DND-41 (cell line): ENCODE data around the gene SULF2.

Experiments used
- ATAC-seq: fragments of 200-7000 bp; cut with Tn5 transposase; 3 replicates; pipeline ENCODE4 v1.9.1; 2021; ENCODE audit warnings: low read depth; ENCODE audit not compliant: insufficient read depth
- DNase-seq: peaks from one replicate; pipeline ENCODE4 v3.0.0-alpha.2; 2020
- H2AFZ ChIP-seq: 2 replicates; pipeline ENCODE4 v1.6.0; 2012; ENCODE audit warnings: low read depth, low read length
- H3K27ac ChIP-seq: 2 replicates; pipeline ENCODE4 v1.5.1; 2012; ENCODE audit warnings: low read length, inconsistent platforms
- H3K27me3 ChIP-seq: fragments of 200-600 bp; sonication (generic); 2 replicates; pipeline ENCODE4 v1.6.0; 2012; ENCODE audit warnings: low read length, mild to moderate bottlenecking, inconsistent platforms; ENCODE audit not compliant: insufficient read depth, poor library complexity
- H3K36me3 ChIP-seq: 2 replicates; pipeline ENCODE4 v1.5.1; 2012; ENCODE audit warnings: low read length, inconsistent platforms; ENCODE audit not compliant: insufficient read depth
- H3K4me1 ChIP-seq: 2 replicates; pipeline ENCODE4 v1.5.1; 2012; ENCODE audit warnings: mild to moderate bottlenecking, low read length; ENCODE audit not compliant: insufficient read depth
- H3K4me2 ChIP-seq: 2 replicates; pipeline ENCODE4 v1.6.0; 2012; ENCODE audit warnings: mild to moderate bottlenecking, moderate library complexity, low read length, inconsistent platforms; ENCODE audit not compliant: insufficient read depth
- H3K4me3 ChIP-seq, 2 experiments: fragments of 200-600 bp in 1 of 2; shearing (Covaris generic) in 1 of 2; 2 replicates each; pipeline ENCODE4 v1.5.1; 2012 to 2016; ENCODE audit warnings: inconsistent platforms in 2 of 2, low read length in 2 of 2, mild to moderate bottlenecking in 2 of 2, low read depth in 1 of 2, moderate library complexity in 1 of 2
- H3K79me2 ChIP-seq: 2 replicates; pipeline ENCODE4 v1.6.0; 2012; ENCODE audit warnings: low read length, inconsistent platforms; ENCODE audit not compliant: insufficient read depth
- H3K9ac ChIP-seq: 2 replicates; pipeline ENCODE4 v1.6.0; 2012; ENCODE audit warnings: low read depth, mild to moderate bottlenecking, inconsistent platforms, low read length, moderate library complexity
- H3K9me3 ChIP-seq: 2 replicates; pipeline ENCODE4 v1.5.1; 2012; ENCODE audit warnings: low read length, moderate library complexity, mild to moderate bottlenecking, inconsistent platforms; ENCODE audit not compliant: insufficient read depth, severe bottlenecking
- H4K20me1 ChIP-seq: 2 replicates; pipeline ENCODE4 v1.6.0; 2012; ENCODE audit warnings: low read length; ENCODE audit not compliant: insufficient read depth
- CTCF ChIP-seq: IDR thresholded peaks from 2 replicates; pipeline ENCODE4 v1.5.1; 2012; ENCODE audit warnings: borderline replicate concordance, low read length, moderate library complexity, mild to moderate bottlenecking; ENCODE audit not compliant: poor library complexity, severe bottlenecking; ENCODE audit errors: extremely low read depth
- EZH2 ChIP-seq: IDR thresholded peaks from 3 replicates; pipeline ENCODE4 v1.6.1; 2012; ENCODE audit warnings: borderline replicate concordance, low read depth, mild to moderate bottlenecking, moderate library complexity, low read length, inconsistent platforms; ENCODE audit not compliant: severe bottlenecking

Gene SULF2

GRCh38 chr20:47810721-47811347 lies 25.6 kb upstream of the SULF2 start:
- Histone ChIP-seq H3K79me2 (no peaks in the 10 kb centered on the region), H3K4me1 (no peaks in the 10 kb centered on the region), H4K20me1 (no peaks in the 10 kb centered on the region), H3K27me3 (peaks cover 9% of the 10 kb centered on the region), H3K9ac (no peak overlapping the region), H3K27ac (no peak overlapping the region), H3K9me3 (no peaks in the 10 kb centered on the region), H3K4me3 (no peak overlapping the region), H3K36me3 (no peaks in the 10 kb centered on the region), H3K4me2 (no peak overlapping the region), H2AFZ (no peak overlapping the region)
- TF ChIP-seq EZH2 (no peak), CTCF (no peak)
- DNase-seq (no peak), ATAC-seq (no peak)

- H3K36me3 ChIP-seq = no peaks in the 10 kb centered on the region
- H3K9ac ChIP-seq = no peak overlapping the region
- H3K27ac ChIP-seq = no peak overlapping the region
- TF ChIP-seq EZH2 (no peak), CTCF (no peak)
- H3K4me1 ChIP-seq = no peaks in the 10 kb centered on the region
- no peak overlapping the region for H2AFZ ChIP-seq
- no peak overlapping the region for H3K4me3 ChIP-seq
- H3K27me3 ChIP-seq = peaks cover 6% of the 10 kb centered on the region
- H4K20me1 ChIP-seq = no peaks in the 10 kb centered on the region
- DNase-seq = no peak
- no peaks in the 10 kb centered on the region for H3K79me2 ChIP-seq
- no peak for ATAC-seq
- H3K9me3 ChIP-seq = no peaks in the 10 kb centered on the region
- no peak overlapping the region for H3K4me2 ChIP-seq
Measured at GRCh38 chr20:47810116-47810677, 24.9 kb upstream of the SULF2 start.

GRCh38 chr20:47809161-47809960 lies 24.1 kb upstream of the SULF2 start:
- Histone ChIP-seq H3K27me3 (peaks cover 6% of the 10 kb centered on the region), H3K36me3 (no peaks in the 10 kb centered on the region), H3K4me2 (no peak overlapping the region), H3K9ac (no peak overlapping the region), H3K79me2 (no peaks in the 10 kb centered on the region), H4K20me1 (no peaks in the 10 kb centered on the region), H3K4me1 (no peaks in the 10 kb centered on the region), H3K4me3 (no peak overlapping the region), H3K27ac (no peak overlapping the region), H2AFZ (no peak overlapping the region), H3K9me3 (no peaks in the 10 kb centered on the region)
- ATAC-seq (no peak), DNase-seq (no peak)
- TF ChIP-seq EZH2 (no peak), CTCF (no peak)
